ENCODE results near the gene DNAL4.
A peak's percentile ranks its signal among the peaks of the same experiment; 100 is the strongest.

DNAL4 gene, protein sequence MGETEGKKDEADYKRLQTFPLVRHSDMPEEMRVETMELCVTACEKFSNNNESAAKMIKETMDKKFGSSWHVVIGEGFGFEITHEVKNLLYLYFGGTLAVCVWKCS

DNA sequence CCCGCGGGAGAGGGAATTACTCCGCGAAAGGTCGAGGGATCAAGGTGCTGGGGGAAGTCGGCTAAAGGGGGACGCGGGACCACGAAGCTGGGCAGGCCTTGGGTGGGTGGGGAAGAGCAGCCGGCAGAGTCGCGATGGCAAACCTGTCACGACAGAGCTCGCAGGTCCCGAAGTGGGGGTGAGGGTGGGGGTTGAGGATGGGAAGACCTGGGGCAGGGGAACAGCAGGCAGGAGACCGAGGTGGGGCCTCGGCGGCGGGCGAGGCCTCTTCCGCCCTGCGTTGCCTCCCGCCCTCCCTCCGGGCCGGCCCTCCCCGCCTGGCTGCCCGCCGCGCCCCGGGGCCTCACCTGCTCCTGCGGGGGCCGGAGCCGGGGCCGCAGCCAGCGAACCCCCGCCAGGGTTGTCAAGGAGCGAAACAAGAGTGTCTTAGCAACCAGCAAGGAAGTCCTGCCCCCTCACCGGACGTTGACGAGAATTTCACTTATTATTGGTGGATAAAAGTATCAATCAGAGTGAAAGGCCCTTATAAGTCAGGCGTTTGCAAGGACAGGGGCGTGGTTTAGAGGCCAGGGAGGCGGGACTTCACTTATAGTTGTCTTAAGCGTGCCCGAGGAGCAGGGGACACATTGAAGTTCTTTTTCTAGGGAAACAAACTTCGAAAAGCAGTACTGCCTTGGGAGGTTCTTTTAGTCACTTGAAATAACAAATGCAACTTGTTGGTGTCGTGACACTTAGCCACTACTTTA is at the start of gene DNAL4:
Gene DNAL4 (minus strand): TSS at position 423 of the 746 bp plus-strand sequence. CDS start 11,412 bp downstream, outside the sequence.
- DNase-seq (ENCODE audit: low read depth in 2 of 2, low spot score in 1 of 2), result peak; percentile 62 to 79

DNA sequence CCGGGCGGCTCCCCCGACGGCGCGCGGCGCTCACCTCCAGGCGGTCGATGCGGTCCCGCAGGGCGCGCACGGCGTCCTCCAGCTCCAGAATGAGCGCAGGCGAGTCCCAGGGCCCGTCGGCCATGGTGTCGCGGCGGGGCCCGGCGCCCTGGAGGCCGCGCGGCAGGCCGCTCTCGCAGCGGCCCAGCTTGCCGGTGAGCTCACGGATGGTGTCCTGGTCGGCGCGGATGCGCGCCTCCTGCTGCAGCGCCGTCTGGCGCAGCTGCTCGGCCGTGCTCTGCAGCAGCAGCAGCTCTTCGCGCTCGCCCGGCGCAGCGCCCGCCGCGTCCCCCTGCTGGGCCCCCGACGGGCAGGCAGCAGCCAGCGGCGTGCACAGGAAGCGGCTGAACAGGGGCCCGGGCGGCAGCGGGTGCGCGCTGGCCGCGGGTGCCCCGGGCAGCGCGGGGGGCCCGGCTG is 49.3 kb upstream of the DNAL4 start:
- no peak for DNase-seq (ENCODE audit: low read depth in 2 of 2, low spot score in 1 of 2)

DNA sequence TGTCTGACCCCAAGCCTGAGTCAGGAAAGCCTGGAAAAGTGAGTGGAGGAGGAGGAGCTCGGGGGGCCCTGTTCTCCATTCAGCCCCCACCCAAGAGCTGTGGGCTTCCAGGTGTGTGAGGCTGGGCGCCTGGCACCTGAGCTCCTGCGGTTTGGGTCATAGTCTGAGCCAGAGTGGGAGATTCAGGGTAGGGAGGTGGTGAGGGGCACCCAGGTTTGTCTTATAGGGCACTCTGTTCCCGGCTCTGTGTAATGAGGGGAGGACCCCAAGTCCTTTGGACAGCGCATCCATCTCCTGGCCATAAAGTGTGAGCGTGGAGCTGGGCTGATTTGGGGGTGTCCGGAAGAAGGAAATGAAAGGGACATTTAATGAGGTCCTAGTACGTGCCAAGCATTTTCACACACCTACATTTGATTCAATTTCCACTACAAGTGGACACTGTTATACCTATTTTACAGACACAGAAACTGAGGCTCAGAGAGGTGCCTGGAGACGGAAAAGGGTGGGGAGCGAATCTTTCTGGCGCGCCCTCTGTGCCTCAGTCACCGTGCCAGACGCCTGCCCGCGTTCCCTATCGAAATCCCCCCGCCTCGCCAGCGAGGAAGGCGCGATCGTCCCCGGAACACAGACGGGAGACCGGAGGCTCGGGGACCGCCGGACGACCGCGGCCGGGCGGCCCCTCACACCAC is 48.7 kb upstream of the DNAL4 start:
- DNase-seq (ENCODE audit: low read depth in 2 of 2, low spot score in 1 of 2), result no peak

DNA sequence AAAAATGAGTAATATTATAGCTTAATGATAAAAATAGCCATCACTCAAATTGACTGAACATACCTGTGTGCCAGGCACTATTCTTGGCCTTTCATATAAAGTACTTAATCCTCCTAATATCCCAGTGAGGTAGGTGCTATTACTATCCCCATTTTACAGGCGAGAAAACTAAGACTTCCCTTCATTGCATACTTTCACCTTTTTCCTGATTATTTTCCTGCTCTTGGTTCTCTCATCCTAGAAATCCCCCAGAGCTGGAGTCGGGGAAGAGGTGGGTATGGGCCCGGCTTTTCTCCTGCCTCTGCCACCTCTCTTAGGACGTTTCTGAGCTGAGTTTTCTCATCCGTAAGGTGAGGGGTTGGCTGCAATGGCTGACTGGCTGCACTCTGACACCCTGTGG is 47.7 kb upstream of the DNAL4 start:
- no peak for DNase-seq (ENCODE audit: low read depth in 2 of 2, low spot score in 1 of 2)

DNA sequence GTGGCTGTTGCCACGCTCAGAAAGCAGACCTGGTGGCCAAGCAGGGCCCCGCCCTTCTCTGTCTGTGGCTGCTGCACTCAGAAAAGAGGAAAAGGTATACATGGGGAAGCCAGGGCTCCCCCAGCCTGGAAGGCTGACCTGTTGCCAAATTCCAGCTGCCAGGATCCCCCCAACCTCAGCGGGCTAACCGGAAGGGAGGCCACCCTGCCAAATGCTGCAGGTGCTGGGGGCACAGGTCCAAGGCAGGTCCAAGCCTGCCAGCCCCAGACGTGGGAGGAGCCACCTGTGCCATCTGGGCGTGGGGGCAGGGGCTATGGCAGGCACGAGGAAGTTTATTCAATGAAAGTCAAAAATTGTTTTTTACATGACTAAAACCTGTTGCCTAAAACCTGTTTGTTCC is 47.3 kb upstream of the DNAL4 start:
- DNase-seq (ENCODE audit: low read depth in 2 of 2, low spot score in 1 of 2), result no peak

DNA sequence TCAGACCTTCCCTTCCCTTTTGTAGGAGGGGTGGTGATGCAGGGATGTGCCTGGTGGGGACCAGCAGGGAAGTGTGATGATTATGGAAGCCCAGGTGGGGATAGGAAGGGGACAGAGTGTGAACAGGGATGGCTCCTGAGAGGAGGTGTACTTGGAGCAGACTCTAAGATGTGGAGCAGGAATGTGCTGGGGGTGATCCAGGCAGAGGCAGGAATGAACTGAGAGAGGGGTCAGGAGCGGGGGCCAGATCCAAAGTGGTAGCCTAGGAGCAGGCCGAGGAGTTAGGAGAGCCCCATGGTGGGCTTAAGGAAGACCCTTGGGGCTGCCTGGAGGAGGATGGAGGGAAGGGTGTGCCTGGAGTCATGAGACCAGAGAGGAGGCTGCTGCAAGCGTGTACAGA is 46.2 kb upstream of the DNAL4 start:
- DNase-seq (ENCODE audit: low read depth in 2 of 2, low spot score in 1 of 2), result no peak

DNA sequence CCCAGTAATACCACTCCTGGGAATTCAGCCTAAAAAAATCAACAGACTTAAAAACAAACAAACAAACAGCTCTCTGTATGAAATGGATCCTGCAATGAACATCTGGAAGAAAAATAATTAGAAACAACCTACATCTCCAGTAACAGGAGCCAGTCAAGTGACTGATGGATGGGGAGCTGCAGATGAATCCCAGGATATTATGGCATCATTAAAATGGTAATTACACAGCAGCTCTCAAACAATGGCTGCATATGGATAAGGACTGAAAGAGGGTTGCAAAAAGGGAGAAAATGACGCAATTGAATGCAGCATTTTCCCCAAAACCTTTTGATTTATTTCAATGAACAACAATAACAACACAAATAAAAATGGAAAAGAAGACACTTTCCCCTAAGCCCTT is 45.7 kb upstream of the DNAL4 start:
- DNase-seq (ENCODE audit: low read depth in 2 of 2, low spot score in 1 of 2), result no peak

DNA sequence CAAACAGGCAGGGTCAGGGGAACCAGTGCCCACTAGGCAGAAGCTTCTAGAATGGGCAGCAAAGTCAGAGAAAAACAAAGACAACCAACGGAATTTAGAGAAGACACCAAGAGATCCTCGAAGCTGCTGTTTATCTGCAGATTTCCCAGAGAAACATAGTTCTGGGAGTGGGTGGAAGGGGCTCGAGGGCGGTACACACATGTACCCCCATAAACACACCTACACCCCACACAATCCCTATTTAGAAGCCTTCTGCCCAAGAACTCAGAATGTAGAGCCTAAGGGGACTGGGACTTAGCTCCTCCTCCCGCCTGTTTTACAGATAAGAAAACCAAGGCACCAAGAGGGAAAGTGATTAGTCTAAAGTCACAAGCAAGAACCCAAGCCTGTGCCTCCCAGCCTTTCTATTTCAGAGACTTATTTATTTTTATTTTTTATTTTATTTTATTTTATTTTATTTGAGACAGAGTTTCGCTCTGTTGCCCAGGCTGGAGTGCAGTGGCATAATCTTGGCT is 43.5 kb upstream of the DNAL4 start:
- DNase-seq (ENCODE audit: low read depth in 2 of 2, low spot score in 1 of 2), result no peak

DNA sequence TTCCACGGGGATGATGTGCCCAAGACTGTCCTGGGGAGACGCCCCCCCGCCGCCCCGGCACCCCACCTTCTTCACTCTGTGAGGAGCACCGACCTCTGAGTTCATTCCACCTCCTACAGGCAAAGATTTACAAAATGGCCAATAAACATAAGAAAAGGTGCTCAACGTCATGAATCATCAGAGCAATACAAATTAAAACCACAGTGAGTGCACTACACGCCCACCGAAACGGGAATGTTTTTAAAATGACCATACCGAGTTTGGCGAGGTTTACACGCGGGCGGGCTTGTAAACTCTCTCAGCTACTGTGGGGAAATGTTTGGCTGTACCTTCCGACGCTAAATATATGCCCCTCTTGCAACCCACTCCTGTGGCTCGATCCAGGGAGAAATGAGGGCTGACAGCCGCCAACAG is 42.0 kb upstream of the DNAL4 start:
- DNase-seq (ENCODE audit: low read depth in 2 of 2, low spot score in 1 of 2), result no peak

DNA sequence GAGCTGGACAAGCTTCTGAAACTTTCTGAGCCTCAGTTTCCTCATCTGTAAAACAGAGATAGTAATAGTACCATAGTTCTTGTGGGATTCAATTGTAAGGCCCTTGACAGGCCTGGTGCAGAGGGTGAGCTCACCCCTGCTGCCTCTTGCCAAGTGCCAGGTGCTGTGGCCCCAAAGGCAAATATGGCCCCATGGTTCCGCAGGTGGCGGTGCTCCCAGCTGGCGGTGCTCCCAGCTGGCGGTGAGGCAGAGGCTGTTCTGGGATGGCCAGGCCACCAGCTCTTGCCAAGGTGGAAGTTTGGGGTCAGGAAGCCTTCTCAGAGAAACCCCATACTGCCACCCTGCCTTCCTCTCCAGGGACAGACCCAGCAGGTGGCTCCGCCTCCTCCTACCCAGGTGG is 41.0 kb upstream of the DNAL4 start:
- no peak for DNase-seq (ENCODE audit: low read depth in 2 of 2, low spot score in 1 of 2)

DNA sequence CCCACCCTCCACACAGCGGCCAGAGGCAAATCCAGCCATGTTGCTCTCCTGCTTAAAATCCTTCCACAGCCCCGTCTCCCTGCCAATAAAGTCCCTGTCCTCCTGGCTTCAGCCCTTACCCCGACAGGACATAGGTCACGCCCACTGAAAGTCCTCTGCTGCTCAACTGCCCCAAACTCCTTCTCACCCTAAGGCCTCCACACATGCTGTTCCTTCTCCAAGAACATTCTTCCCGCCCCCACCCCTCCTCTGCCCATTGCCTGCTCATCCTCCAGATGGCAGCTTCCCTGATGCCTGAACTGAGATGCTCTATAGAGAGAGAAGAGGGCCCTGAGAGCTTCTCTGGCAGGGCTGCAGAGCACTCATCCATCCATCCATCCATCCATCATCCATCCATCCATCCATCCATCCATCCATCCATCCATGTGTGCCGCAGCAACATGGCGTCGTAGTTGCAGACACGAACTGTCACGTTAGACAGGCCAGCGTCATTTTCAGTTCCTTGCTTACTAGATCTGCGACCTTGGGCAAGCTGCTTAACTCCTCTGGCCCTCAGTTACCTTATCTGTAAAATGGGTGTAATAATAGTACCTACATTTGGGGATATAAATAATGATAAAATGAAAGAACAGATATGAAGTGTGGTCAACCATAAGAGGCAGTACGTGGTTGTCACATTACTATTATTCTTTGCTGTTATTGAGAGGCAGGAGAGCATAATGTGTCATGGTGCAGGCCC is 40.4 kb upstream of the DNAL4 start:
- no peak for DNase-seq (ENCODE audit: low read depth in 2 of 2, low spot score in 1 of 2)

DNA sequence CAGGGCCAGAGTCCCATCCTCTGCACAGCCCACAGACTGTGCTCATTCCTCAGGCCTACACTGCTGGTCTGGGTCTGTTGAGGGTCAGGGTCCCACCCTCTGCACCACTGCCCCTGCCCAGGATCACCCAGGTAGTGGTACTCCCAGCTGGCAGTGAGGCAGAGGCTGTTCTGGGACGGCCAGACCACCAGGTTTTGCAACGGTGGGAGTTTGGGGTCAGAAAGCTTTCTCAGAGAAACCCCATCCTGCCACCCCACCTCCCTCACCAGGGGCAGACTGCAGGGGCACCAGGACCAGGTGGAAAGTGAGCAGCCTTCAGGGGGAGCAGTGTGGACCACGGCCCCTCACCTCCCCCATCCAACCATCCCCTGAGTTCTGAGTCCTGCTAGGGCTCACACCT is 39.1 kb upstream of the DNAL4 start:
- DNase-seq (ENCODE audit: low read depth in 2 of 2, low spot score in 1 of 2), result no peak

DNA sequence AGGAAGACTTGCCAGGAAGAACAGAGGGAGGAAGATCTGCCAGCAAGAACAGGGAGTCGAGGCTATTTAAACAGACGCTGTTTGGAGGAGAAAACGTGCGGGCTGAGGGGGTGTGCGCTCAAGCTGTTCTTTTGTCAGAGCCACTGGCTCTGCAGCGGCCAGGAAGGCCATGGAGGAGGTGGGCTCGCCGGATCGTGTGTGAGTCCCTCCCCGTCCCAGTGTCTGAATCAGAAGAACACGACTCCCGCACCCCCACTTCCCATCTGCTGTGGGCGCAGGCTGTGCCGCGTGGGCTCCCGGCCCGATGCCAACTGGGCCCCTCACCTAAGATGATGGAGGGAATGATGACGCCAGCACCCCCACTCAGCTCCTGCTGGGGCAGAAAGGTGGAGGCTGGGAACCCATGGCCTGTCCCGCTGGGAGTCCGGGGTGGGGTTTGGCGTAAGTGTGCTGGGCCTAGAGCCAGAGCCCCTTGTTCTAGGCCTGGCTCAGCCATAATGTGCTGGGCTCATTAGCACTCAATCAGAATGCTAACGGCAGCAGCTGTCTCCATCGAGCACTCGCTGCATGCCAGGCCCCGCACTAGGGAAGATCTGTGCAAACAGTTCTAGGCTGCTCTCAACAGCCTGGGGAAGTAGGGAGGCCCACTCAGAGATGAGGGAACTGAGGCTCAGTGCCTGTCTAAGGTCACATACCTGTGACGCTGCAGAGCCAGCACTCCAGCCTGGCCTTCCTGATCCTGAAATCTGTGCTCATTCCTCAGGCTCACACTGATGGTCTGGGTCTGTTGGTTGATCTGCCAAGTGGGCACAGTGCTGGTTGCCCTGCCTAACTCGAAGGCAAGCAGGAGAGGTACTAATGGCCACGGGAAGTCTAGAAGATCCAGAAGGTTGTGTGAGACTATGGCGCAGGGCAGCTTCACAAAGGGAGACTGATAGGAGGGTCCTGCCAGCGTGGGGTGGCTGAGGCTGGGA is 38.3 kb upstream of the DNAL4 start:
- DNase-seq (ENCODE audit: low read depth in 2 of 2, low spot score in 1 of 2), result no peak

DNA sequence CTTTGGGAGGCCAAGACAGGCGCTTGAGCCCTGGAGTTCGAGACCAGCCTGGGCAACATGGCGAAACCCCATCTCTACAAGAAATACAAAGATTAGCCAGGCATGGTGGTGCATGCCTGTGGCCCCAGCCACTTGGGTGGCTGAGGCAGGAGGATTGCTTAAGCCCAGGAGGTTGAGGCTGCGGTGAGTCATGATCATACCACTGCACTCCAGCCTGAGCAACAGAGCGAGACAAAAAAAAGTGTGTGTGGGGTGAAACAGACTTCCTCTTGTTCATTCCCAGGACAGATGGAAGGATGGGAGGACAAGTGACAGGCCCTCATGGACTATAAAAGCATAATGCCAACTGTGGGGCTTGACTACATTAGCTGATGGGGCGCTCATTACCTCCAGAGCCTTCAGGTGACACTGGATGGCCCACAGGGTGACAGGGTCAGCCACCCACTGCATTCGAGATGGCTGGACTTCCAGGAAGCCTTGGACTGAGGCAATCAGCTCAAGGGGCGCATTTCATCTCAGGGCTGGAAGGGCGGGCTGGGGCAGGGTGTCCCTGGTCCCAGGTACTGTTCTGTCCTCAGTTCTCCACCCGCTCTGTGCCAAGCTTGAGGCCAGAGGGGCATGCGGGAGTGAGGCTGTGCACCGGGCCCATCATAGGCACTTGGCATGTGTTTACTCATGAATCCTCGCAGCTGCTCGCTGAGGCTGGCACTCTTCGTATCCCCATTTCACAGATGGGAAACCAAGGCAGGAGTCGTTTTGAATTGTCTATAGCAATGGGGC is 37.4 kb upstream of the DNAL4 start:
- no peak for DNase-seq (ENCODE audit: low read depth in 2 of 2, low spot score in 1 of 2)

DNA sequence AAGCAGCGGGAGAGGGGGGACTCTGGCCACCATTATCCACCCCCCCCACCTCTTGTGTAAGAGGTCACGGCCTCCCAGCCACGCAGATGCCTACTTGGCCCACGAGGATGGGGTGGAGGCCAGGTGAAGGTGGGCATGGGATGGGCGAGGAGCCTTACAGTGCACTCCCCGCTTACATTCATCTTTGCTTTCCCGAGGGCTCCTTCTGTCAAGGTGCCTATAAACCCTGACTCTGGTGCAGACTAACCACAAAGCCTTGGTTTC is 36.8 kb upstream of the DNAL4 start:
- no peak for DNase-seq (ENCODE audit: low read depth in 2 of 2, low spot score in 1 of 2)

DNA sequence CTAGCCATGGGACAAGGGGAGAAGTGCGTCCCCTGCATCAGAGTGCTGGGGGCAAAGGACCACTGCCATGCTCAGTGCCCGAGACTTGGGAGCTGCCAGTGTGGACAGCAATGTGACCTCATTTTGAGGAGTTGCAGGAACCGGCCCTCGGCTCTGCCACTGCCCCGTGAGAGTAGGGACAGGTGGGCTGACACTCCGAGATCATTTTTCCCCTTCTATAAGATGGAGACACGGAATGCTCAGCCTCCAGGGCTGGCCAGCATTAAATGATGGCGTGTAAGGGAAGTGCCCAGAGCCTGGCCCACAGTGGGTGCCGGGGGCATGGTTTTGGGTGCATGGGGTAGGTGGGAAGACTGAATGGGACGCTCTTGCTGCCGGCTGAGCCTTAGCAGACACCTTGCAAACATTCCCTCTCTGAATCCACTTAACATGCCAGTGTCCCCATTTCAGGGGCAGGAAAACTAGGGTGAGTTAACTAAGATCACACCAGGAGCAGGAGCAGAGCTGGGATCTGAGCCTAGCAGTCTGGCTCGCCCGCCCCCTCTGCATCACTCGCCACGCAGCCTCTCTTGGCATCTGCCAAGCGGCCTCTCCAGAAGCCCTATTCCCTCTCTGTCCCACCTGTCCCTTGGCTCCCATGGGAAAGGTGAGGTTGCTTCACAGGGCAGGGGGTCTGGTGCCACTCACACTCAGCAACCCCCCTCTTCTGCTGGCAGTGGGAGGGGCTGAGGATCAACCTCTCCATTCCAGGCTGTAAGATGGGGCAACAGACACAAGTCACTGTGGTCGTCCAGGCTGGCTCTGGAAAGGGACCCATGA is 36.3 kb upstream of the DNAL4 start:
- no peak for DNase-seq (ENCODE audit: low read depth in 2 of 2, low spot score in 1 of 2)

DNA sequence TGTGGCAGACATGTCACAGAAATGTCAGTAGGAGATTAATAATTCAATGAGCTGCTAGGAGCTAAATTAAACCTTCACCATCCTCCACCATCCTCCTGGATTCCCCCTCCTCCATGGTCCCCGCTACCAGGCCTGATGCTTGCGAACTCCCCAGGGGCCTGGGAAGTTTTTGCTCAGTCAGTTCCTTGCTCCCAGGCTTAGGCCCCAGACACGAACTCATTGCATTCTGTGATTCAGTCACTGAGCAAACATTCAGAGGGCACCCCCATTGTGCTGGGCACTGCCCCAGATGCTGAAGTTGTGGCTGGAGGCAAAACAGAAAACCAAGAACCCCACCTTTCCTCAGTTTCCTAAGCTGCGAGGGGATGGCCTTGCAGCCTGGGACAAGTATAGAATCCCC is 35.5 kb upstream of the DNAL4 start:
- no peak for DNase-seq (ENCODE audit: low read depth in 2 of 2, low spot score in 1 of 2)

DNA sequence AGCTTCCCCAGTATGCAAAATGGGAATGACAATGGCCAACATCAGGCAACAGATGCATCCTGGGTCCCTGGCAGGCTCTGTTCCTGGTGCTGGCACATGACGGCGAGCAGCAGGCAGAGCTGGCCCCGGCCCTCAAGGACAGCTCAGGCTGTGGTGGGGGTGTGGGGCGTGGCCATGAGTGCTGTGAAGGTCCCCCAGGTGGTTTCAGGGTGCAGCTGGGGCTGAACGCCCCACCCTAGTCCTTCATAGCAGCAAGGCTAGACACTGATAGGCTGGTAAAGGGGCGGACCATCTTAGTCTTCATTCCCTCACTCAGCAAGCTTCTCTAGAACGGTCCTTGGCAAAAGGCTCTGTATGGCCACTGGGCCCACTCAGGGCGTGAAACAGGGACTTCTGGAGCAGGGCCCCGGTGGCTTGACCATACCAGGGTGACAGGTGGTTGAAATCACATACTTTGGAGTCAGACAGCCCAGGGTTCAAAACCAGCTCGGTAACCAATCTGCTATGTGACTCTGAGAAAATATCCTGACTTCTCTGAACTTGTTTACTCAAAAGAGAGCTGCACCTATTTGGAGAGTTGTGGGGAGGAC is 34.8 kb upstream of the DNAL4 start:
- DNase-seq (ENCODE audit: low read depth in 2 of 2, low spot score in 1 of 2), result no peak

DNA sequence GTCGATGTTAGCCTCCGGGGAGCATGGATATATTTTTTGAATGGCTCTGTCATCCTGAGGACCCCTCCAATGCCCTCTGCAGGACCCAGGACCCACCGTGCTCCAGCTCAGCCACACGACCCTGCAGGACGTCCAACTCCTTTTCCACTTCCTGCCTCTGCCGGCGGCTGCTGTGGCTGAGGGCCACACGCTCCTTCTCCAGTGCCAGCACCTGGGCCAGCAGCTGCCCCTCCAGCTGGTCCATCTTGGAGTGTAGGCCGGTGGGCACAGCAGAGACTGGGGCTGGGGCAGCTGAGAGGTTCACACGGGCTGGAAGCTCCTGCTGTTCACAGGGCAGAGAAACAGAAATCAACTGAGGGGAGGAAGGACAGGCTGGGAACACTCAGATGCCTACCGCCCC is 34.2 kb upstream of the DNAL4 start:
- no peak for DNase-seq (ENCODE audit: low read depth in 2 of 2, low spot score in 1 of 2)

All from stimulated activated CD8-positive, alpha-beta memory T cell treated with anti-CD3 and anti-CD28 coated beads, Interleukin-4, amount 100 ng/mL, for 1 hour (primary cell).